NOMO-1 (cell line): Measurements from ENCODE around the gene SLC26A4.
"Not testable (repeated sequence)": the region's sequence is repeated elsewhere in the genome, so short reads cannot be mapped to it uniquely, and the experiment has no call there.

ENCODE experiments used
- DNase-seq, 2 experiments: peaks; one replicate each; lab custom pipeline; 2025; ENCODE audit not compliant: unreplicated experiment in 2 of 2; lab: John Stamatoyannopoulos, UW

SLC26A4 gene

GRCh38 chr7:107660381-107661080 lies at the start of gene SLC26A4:
TSS of gene SLC26A4 (plus strand) at chr7:107660828. CDS start at chr7:107661642, 814 bp downstream.
- no peak for DNase-seq

- DNase-seq = no peak
These were observed 47.2 kb upstream of the SLC26A4 start for GRCh38 chr7:107613439-107613838.

DNA sequence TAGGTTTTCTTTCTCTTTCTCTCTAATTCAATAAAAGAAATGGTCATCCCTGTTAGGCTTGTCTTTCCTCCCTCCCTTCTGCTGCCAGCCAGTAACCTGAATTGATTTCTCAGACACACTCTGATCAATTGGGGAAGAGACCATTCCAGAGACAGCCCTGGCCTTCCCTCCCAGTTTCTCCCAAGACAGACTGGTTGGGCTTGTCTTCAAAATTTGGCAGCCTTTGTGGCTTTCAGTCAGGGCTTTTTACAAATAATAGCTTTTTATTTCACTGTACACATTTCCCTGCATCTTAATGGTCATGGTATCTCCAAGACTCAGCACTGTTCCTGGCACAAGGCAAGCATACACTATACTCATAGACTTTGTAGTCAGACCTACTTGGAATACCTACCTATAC lies 46.7 kb upstream of the SLC26A4 start:
- DNase-seq = no peak

GRCh38 chr7:107614425-107614824 lies 46.2 kb upstream of the SLC26A4 start:
- DNase-seq = no peak

GRCh38 chr7:107615910-107616680 lies 44.5 kb upstream of the SLC26A4 start:
- DNase-seq = no peak

DNA sequence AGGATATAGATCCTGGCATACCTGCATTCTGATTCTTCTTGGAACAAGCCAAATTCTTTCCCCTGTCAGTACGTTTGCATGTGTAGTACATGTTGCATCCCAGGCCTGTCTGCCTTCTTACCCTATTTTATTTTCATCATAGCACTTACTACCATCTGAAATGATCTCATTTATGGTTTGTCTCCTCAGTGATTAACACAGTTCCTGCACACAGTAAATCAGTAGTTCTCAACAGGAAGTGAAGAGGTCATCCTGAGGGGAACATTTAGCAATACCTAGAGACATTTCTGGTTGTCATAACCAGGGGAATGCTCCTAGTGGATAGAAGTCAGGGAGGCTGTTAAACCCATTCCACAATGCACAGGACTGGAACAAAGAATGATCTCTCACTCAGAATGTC lies 38.2 kb upstream of the SLC26A4 start:
- peak; percentile 6 to 69 for DNase-seq

DNA sequence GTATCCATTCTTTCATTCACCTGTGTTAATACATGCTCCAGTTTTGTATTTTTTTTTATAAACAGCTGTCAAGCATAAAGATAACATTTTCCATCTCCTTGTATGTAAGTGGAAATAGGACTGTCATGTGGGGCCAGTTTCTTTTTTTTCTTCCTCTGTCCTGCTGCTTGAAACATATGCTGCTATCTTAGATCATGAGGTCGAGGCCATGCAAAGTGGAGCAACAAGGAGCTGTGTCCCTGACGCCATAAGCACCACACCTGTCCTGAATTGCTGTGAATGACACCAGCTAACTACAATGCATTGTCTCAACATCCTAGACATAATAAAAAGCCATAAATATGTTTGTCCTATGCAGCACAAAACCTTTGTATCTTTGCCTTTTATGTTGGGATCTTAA lies 37.7 kb upstream of the SLC26A4 start:
- no peak for DNase-seq

DNA sequence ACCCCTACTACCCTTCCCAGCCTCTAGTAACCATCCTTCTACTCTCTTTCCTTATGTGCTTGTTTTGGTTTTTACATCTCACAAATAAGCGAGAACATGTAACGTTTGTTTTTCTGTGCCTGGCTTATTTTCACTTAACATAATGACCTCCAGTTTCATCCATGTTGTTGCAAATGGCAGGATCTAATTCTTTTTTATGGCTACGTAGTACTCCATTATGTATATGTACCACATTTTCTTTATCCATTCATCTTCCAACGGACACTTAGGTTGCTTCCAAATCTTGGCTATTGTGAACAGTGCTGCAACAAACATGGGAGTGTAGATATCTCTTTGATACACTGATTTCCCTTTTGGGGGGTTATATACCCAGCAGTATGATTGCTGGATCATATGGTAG lies 33.6 kb upstream of the SLC26A4 start:
- DNase-seq = no peak

- peak; percentile 26 to 34 for DNase-seq
These were observed 32.1 kb upstream of the SLC26A4 start for GRCh38 chr7:107628461-107629064.

- DNase-seq = no peak
These were observed 30.3 kb upstream of the SLC26A4 start for GRCh38 chr7:107630342-107630741.

DNA sequence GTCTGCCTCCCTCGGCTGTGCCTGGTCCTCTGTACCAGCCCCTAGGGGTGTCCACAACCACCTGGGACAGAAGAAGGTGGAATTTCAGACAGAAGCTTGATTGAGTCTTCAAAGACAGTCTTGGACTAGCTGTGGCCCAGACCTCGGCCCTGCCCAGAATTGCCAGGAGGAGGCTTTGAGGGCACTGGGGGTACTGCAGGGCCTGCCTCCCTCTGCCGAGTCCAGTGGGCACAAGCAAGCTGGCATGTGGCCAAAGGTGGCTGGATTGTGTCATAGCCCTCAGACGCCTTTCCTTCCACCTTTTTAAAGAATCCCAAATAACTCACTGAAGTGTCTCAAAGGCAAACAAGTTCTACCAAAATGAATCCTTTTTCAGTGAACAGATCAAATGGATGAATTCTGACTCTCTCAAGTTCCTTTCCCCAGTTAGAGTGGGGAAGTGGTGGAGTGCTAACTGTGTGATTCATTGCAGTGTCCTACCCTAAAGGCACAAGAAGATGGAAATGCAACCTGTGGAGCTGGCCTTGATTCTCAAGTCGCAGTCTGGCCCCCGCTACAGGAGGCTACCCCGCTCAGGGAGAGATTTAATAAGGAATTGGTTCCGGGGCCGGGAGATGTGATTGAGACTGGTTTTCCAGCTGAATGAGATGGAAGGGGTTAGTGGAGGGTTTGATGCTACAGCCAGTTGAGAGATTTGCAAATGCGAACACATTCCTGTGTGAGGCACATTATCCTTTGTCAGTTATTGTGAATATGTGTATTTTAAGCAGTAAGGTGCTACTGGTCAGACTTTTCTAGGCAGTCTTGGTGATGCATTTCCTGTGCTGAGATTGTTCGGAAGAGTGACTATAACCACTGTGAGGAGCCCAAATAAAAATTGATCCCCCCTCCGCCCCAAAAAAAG lies 28.8 kb upstream of the SLC26A4 start:
- no peak for DNase-seq

DNA sequence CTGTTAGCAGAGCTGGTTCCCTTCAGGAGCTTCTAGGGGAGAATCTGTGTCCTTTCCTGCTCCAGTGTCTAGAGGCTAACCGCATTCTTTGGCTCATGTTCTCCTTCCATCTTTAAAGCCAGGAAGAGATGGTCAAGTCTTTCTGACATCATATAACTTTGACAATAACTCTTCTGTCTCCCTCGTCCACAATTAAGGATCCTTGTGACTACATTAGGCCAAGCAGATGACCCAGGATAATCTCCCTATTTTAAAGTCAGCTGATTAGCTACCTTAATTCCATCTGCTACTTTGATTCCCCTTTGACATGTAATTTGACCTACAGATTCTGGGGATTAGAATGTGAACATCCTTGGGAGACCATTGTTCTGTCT lies 28.1 kb upstream of the SLC26A4 start:
- no peak for DNase-seq

GRCh38 chr7:107638594-107638993 lies 22.0 kb upstream of the SLC26A4 start:
- DNase-seq = peak; percentile 35 to 38

GRCh38 chr7:107639070-107639469 lies 21.6 kb upstream of the SLC26A4 start:
- not testable (repeated sequence) for DNase-seq

- DNase-seq = no peak
These were observed 19.0 kb upstream of the SLC26A4 start for GRCh38 chr7:107641676-107642075.

GRCh38 chr7:107642501-107642900 lies 18.1 kb upstream of the SLC26A4 start:
- no peak for DNase-seq

DNA sequence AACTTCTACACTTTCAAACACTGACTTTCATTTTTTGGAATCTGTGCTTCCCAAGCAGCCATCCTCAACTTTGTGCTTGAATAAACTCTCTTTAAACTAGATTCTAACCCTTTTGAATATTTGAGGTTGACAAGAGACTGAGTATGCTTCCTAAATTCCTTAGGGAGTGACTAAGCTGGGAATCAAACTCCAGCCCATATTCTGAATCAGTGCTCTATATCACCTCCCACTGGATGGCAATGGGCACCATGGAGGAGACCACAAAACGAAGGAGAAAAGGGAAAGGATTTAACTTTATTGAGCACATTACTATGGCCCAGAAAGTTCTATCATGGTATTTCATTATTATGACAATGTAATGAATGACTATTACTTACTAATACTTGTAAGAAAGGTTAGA lies 17.2 kb upstream of the SLC26A4 start:
- DNase-seq = no peak

- DNase-seq = peak in 1 of 2 experiments; percentile 3
These were observed 16.7 kb upstream of the SLC26A4 start for GRCh38 chr7:107643938-107644308.

DNA sequence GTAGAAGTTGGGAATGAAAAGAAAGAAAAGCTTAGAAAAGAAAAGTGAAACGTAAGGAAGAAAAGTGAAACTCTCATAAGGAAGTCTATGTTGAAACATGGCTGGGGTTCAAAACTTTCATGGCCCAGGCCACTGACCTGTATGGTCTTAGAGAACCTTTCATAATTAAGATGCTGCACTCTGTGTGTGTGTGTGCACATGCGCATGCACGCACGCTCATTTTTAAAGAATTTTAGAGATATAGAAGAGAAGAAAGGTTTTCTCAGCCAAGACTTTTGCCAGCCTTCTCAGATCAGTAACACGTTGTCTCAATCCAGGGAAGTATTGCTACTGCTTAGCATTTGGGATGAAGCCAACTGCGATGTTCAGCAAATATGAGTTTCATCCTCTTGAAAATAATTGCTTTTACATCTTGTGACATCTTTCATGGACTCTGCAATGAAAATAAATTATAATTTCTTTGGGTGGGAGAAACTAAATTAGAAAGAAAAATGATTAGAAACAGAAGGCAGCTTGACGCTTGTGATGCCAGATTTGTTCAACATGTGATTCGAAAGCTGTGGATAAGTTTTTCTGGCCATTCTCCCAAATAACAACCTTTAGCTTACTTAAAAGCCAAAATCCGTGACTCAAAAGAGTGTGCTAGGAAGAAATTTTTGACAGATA lies 16.2 kb upstream of the SLC26A4 start:
- DNase-seq = no peak

- no peak for DNase-seq
These were observed 8.0 kb upstream of the SLC26A4 start for GRCh38 chr7:107652642-107653041.
